GM19025 (cell line): Measurements from ENCODE around the gene NUP210L.
"Not testable (repeated sequence)": the region's sequence is repeated elsewhere in the genome, so short reads cannot be mapped to it uniquely, and the experiment has no call there.

Experiments
- ATAC-seq: cut with Tn5 transposase; IDR thresholded peaks from one replicate; pipeline ENCODE4 v1.9.1; 2021; ENCODE audit warnings: mild to moderate bottlenecking, low read depth, moderate library complexity; ENCODE audit not compliant: unreplicated experiment

NUP210L gene

GRCh38 chr1:154171223-154171583 lies 16.3 kb upstream of the NUP210L start:
- no peak for ATAC-seq

- no peak for ATAC-seq
Measured at GRCh38 chr1:154170547-154171222, 15.8 kb upstream of the NUP210L start.

- ATAC-seq: no peak
Measured at GRCh38 chr1:154167461-154167860, 12.6 kb upstream of the NUP210L start.

GRCh38 chr1:154166207-154166606 lies 11.3 kb upstream of the NUP210L start:
- ATAC-seq: no peak

- no peak for ATAC-seq
Measured at GRCh38 chr1:154159554-154159953, 4.7 kb upstream of the NUP210L start.

GRCh38 chr1:154158307-154159125 lies 3.6 kb upstream of the NUP210L start:
- ATAC-seq: no peak

GRCh38 chr1:154157520-154158306 lies 2.8 kb upstream of the NUP210L start:
- ATAC-seq: peak; percentile 75

GRCh38 chr1:154155251-154155650 lies 378 bp upstream of the NUP210L start:
- ATAC-seq: no peak

GRCh38 chr1:154154053-154154452 lies 820 bp downstream of the NUP210L start:
- ATAC-seq: no peak

- ATAC-seq: no peak
Measured at GRCh38 chr1:154151311-154151710, 3.6 kb downstream of the NUP210L start.

GRCh38 chr1:154148807-154149206 lies 6.1 kb downstream of the NUP210L start:
- no peak for ATAC-seq

- not testable (repeated sequence) for ATAC-seq
Measured at GRCh38 chr1:154147505-154147904, 7.4 kb downstream of the NUP210L start.

- no peak for ATAC-seq
Measured at GRCh38 chr1:154145986-154146385, 8.9 kb downstream of the NUP210L start.

- ATAC-seq: no peak
Measured at GRCh38 chr1:154142358-154142757, 12.5 kb downstream of the NUP210L start.

- ATAC-seq: no peak
Measured at GRCh38 chr1:154141240-154141639, 13.6 kb downstream of the NUP210L start.

- no peak for ATAC-seq
Measured at GRCh38 chr1:154137888-154138287, 17.0 kb downstream of the NUP210L start.

- ATAC-seq: no peak
Measured at GRCh38 chr1:154133256-154133655, 21.6 kb downstream of the NUP210L start.

- no peak for ATAC-seq
Measured at GRCh38 chr1:154129391-154129970, 25.4 kb downstream of the NUP210L start.

- not testable (repeated sequence) for ATAC-seq
Measured at GRCh38 chr1:154123205-154123604, 31.7 kb downstream of the NUP210L start.

GRCh38 chr1:154117642-154118041 lies 37.2 kb downstream of the NUP210L start:
- ATAC-seq: no peak

- ATAC-seq: no peak
Measured at GRCh38 chr1:154115180-154115579, 39.7 kb downstream of the NUP210L start.
